Activated naive CD8-positive, alpha-beta T cell treated with anti-CD3 and anti-CD28 coated beads, Interleukin-2, amount 10 ng/mL, durations not matched to agents 7 days and 5 days (primary cell): Measurements from ENCODE around the gene CHSY1. TPM values are rescaled to one million over a fixed set of nuclear protein-coding genes. Genes with fewer than 3 reads are reported as not detected.

ENCODE experiments used
- ATAC-seq: fragments of 150-1000 bp; cut with Tn5 transposase; one replicate; pipeline ENCODE4 v1.10.0; 2021; ENCODE audit warnings: low read depth, moderate library complexity
- POLR2A ChIA-PET: fragments of 350-600 bp; sonication (Branson Sonifier 250); formaldehyde crosslinking; loops from one replicate; lab custom pipeline; 2021; ENCODE audit warnings: antibody characterized with exemption; lab: Charles Lee
- DNase-seq: peaks from one replicate; pipeline ENCODE4 v3.0.0; 2021
- H3K27ac Mint-ChIP-seq: one replicate; pipeline ENCODE4 v1.8.0; 2022; ENCODE audit warnings: mild to moderate bottlenecking, mixed read lengths
- H3K27me3 Mint-ChIP-seq: one replicate; pipeline ENCODE4 v1.8.0; 2022; ENCODE audit warnings: mild to moderate bottlenecking, moderate library complexity, mixed read lengths
- H3K36me3 Mint-ChIP-seq: one replicate; pipeline ENCODE4 v1.8.0; 2021; ENCODE audit warnings: mild to moderate bottlenecking, mixed read lengths
- H3K4me1 Mint-ChIP-seq: one replicate; pipeline ENCODE4 v1.8.0; 2021; ENCODE audit warnings: mixed read lengths
- H3K4me3 Mint-ChIP-seq: one replicate; pipeline ENCODE4 v1.8.0; 2022; ENCODE audit warnings: mild to moderate bottlenecking, moderate library complexity, mixed read lengths
- H3K9me3 Mint-ChIP-seq: one replicate; pipeline ENCODE4 v1.8.0; 2021; ENCODE audit warnings: mixed read lengths
- total RNA-seq, 2 experiments: library from RNA; stranded (reverse); gene quantifications; one replicate each; pipeline ENCODE4 v1.2.3, GENCODE V29; 2021

The CHSY1 gene
- total RNA-seq, 2 experiments from 2014 or later, result 37.0 to 37.8 TPM

DNA sequence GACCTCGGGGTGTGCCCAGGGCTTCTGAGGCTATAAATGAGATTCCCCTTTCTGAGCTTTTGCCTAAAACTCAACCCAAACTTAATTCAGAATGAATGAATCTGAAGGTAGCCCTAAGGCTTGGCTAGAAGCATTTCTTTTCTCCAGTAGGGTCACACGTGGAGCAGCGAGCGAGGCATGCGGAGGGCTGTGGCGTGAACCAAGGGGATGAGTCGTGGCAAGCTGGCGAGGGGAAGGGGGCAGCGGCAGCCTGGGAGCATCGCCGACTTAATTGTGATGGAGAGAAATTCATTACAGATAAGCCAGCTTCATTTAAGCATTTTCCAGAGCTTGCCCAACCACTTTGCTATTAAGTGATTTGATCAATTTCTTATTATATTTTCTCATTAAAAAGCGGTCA, 79.9 kb downstream of the CHSY1 start:
- no peak for ATAC-seq
- POLR2A ChIA-PET, result interaction anchor here (0.6 kb wide), 1 partner anchor 31 kb away, joined by 3 read pairs; no protein-coding TSS in a partner anchor
- H3K4me1 Mint-ChIP-seq, result peaks cover 38% of the 10 kb centered on the region
- no peak overlapping the region for H3K4me3 Mint-ChIP-seq
- no peak overlapping the region for H3K27ac Mint-ChIP-seq
- no peak for DNase-seq
- H3K36me3 Mint-ChIP-seq, result peaks cover 23% of the 10 kb centered on the region
- H3K9me3 Mint-ChIP-seq, result no peaks in the 10 kb centered on the region
- H3K27me3 Mint-ChIP-seq, result no peaks in the 10 kb centered on the region

DNA sequence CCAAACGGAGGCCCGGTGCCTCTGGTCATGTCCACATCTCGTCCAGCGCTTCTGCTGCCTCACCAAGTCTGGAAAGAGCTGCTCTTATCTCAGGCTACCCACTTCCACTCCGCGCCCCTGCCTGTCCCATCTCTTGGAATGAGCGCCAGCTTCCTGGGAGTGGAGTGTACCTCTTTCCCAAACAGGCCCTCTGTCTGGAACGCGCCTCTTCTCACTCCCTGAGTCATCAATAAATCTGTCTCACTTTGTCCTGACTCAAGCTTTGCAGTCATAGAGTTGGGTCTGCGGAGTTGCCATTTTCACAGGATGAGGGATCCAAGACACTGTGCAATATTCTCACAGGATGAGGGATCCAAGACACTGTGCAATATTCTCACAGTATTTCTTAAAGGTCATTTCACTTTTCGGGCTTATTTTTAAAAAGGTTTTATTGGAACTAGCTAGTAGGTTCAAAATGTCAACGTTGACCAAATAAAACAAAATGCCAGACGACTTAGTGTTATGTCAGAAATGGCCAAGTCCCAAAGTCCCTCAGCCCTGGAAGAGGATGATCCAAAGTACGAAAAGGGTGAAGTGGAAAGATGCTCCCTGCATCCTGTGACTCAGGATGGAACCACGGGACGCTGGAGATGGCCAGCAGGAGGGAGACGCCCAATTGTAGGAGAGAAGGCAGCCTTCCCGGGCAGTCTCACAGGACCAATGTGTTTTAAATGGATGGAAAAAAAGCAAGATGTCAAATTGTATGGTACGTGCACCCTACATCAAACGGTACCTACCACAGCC, 81.1 kb downstream of the CHSY1 start:
- H3K36me3 Mint-ChIP-seq, result peaks cover 24% of the 10 kb centered on the region
- DNase-seq, result peak; percentile 18
- peaks cover 40% of the 10 kb centered on the region for H3K4me1 Mint-ChIP-seq
- no peak overlapping the region for H3K4me3 Mint-ChIP-seq
- POLR2A ChIA-PET, result no interaction called here
- H3K9me3 Mint-ChIP-seq, result peaks cover 4% of the 10 kb centered on the region
- ATAC-seq, result no peak
- no peaks in the 10 kb centered on the region for H3K27me3 Mint-ChIP-seq
- H3K27ac Mint-ChIP-seq, result no peak overlapping the region

DNA sequence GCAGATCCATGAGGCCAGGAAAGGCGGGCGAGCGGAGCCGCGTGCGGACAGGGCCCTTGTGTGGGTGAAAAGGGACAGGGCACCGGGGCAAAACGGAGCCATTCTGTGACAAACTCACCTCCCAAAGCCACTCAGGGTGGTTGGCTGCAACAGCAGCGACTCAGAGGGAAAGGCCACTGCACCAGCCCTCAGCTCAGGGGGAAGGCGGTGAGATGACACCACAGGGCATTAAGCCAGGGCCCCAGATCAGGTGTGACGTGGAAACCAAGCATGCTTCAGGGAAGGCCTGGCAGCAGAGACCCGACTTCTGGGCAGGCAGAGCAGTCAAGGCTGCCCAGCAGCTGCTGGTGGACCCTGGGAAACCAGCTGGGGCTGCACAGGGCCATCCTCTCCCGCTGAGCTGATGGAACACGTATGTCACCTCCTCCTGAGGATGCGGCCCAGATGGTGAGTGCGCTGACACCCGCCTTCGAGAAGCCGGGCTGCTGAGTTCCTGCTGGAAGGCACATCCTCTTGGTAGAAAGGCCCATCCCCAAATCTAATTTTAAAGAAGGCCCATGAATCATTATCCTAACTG, 82.3 kb downstream of the CHSY1 start:
- DNase-seq (peak; percentile 31), ATAC-seq (no peak)
- Mint-ChIP-seq H3K4me3 (no peak overlapping the region), H3K27ac (peak overlapping the region; percentile 95), H3K4me1 (peaks cover 37% of the 10 kb centered on the region), H3K36me3 (peaks cover 24% of the 10 kb centered on the region), H3K27me3 (no peaks in the 10 kb centered on the region), H3K9me3 (peaks cover 9% of the 10 kb centered on the region)
- POLR2A ChIA-PET, result interaction anchor here (0.6 to 3.0 kb wide), 4 partner anchors 20 to 79 kb away, joined by 3 to 12 read pairs (median 5); no protein-coding TSS in a partner anchor

DNA sequence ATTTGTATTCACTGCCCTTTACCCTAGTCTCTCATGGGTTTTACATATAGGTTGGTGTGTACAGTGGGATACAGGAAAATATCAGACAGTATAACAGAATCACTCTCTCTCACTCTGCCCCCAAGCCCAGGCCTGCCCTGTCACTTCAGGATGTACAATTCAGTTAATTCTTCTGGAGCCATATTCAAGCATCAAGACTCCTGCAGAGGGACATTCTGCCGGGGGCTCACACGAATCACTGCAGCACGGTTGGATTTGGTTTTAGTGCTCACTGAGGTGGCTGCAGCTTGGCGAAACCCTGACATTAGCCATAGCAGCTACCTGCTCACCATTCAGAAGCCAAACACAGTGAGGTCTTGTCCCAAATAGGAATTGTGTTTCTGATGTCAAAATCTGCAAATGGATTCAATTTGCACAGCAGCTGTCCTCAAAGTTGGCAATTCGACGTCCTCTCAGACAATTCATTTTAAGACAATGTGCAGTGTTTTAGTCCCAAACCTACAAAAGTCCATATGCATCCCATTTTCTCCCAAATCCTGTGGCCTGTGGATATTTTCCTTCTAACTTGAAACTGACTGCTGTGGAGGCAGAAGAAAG, 82.9 kb downstream of the CHSY1 start:
- POLR2A ChIA-PET, result interaction anchor here (0.9 to 3.0 kb wide), 5 partner anchors 20 to 78 kb away, joined by 3 to 12 read pairs (median 5); no protein-coding TSS in a partner anchor
- no peak for ATAC-seq
- Mint-ChIP-seq H3K4me3 (peak overlapping the region; percentile 79), H3K27ac (peak overlapping the region; percentile 95), H3K27me3 (no peaks in the 10 kb centered on the region), H3K9me3 (peaks cover 14% of the 10 kb centered on the region), H3K36me3 (peaks cover 24% of the 10 kb centered on the region), H3K4me1 (peaks cover 34% of the 10 kb centered on the region)
- peak; percentile 19 for DNase-seq

DNA sequence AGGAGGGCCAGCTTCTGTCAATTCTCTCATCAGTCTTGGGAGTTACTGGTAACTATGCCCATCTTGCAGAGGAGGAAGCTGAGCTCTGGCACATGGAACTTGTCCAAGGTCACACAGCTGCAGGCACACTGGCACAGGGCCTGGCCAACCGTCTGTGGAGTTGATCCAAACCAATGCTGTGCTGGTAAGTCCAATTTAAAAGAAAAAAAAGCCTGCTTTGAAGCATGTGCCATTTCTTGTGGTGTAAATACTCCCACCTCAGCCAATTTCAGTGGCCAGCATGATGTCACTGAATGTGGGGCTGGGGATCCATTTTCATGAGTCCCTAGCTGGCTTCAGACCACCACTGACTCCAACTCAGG, 83.4 kb downstream of the CHSY1 start:
- POLR2A ChIA-PET, result interaction anchor here (0.8 to 3.0 kb wide), 8 partner anchors 12 to 98 kb away, joined by 3 to 12 read pairs (median 5); partner anchors contain the start of gene CHSY1
- Mint-ChIP-seq H3K27ac (peak overlapping the region; percentile 95), H3K27me3 (no peaks in the 10 kb centered on the region), H3K36me3 (peaks cover 23% of the 10 kb centered on the region), H3K4me3 (peak overlapping the region; percentile 79), H3K4me1 (peaks cover 31% of the 10 kb centered on the region), H3K9me3 (peaks cover 16% of the 10 kb centered on the region)
- peak; percentile 9 for ATAC-seq
- DNase-seq, result no peak

DNA sequence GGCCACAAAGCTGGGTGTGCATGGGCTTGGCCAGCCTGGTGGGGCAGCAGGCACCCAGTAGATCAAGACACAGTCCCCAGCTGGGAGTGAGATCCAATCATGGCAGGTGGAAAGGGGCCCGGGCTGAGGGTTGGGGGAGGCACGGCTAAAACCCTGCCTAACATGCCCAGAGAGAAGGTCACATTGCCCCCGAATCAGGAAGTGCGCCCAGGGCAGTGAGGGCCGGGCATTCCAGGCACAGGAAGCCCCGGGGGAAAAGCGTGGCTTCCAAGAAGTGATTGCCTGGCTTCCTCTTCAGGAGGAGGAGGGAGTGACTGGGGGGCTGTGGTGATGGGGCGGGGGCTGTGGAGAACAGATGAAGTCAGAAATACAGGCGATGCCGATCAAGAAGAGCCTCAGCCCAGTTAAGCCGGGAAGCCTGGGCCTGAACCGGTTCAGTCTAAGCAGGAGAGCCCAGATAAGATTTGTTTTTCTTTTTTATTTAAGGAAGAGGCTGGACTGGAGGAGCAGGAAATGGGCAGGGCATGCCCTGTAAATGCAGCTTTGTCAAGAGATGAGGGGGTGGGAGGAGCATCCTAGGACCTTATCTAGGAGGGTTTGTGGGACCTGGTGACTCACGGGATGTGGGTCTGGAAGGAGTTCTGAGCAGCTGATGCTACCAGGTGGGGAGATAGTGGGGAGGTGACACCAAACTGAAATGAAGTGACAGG, 83.9 kb downstream of the CHSY1 start:
- H3K4me1 Mint-ChIP-seq, result peaks cover 31% of the 10 kb centered on the region
- ATAC-seq (peak; percentile 98), DNase-seq (peak; percentile 63)
- peaks cover 17% of the 10 kb centered on the region for H3K9me3 Mint-ChIP-seq
- peak overlapping the region; percentile 95 for H3K27ac Mint-ChIP-seq
- H3K27me3 Mint-ChIP-seq, result no peaks in the 10 kb centered on the region
- peaks cover 24% of the 10 kb centered on the region for H3K36me3 Mint-ChIP-seq
- POLR2A ChIA-PET, result interaction anchor here (0.6 to 3.0 kb wide), 10 partner anchors 12 to 162 kb away, joined by 3 to 12 read pairs (median 4); partner anchors contain the start of gene CHSY1
- peak overlapping the region; percentile 79 for H3K4me3 Mint-ChIP-seq

DNA sequence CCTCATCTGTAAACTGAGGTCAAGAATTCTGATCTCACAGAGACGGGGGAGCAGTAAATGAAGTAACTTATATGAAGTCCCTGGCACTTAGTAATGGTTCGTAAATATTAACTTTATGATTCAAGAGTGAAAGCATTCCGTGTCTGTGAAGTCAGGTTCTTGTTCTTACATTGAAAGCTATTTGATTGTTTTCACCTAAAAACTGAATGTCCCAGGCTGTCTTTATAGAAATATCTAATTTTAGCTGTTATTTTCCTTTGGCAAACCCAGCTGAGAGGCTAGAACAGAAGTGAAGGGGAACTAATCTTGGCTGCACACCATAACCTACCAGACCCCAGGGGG, 84.5 kb downstream of the CHSY1 start:
- POLR2A ChIA-PET, result interaction anchor here (0.6 to 3.0 kb wide), 6 partner anchors 11 to 161 kb away, joined by 3 to 12 read pairs (median 5); partner anchors contain the start of gene CHSY1
- Mint-ChIP-seq H3K4me3 (peak overlapping the region; percentile 79), H3K9me3 (peaks cover 17% of the 10 kb centered on the region), H3K4me1 (peaks cover 31% of the 10 kb centered on the region), H3K27me3 (no peaks in the 10 kb centered on the region), H3K27ac (peak overlapping the region; percentile 95), H3K36me3 (peaks cover 24% of the 10 kb centered on the region)
- ATAC-seq (no peak), DNase-seq (peak; percentile 3)

DNA sequence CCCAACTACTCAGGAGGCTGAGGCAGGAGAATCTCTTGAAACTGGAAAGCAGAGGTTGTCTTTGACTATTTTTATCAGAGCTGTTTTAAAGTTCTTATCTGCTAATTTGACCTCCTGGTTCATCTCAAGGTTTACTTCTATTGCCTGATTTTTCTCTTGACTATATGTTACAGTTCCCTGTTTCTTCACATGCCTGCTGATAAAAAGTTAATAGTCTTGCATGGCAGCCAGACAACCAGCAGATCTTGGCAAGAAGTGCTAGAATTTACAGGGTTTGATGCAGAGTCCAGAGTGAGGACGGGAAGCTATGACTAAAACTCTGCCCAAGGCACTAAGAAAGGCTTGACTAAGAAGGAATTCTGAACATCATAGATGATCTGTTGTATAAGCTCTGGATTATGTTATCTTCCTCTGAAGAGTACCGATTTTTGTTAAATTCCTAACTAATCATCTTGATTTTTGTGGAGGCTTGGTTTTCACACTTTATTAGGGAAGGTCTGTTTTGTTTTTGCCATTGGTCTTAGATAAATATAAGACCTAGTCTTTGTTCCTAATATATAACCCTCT, 85.9 kb downstream of the CHSY1 start:
- ATAC-seq (no peak), DNase-seq (no peak)
- peaks cover 17% of the 10 kb centered on the region for H3K9me3 Mint-ChIP-seq
- POLR2A ChIA-PET, result no interaction called here
- no peak overlapping the region for H3K4me3 Mint-ChIP-seq
- H3K36me3 Mint-ChIP-seq, result peaks cover 26% of the 10 kb centered on the region
- H3K27me3 Mint-ChIP-seq, result no peaks in the 10 kb centered on the region
- H3K27ac Mint-ChIP-seq, result no peak overlapping the region
- peaks cover 31% of the 10 kb centered on the region for H3K4me1 Mint-ChIP-seq

DNA sequence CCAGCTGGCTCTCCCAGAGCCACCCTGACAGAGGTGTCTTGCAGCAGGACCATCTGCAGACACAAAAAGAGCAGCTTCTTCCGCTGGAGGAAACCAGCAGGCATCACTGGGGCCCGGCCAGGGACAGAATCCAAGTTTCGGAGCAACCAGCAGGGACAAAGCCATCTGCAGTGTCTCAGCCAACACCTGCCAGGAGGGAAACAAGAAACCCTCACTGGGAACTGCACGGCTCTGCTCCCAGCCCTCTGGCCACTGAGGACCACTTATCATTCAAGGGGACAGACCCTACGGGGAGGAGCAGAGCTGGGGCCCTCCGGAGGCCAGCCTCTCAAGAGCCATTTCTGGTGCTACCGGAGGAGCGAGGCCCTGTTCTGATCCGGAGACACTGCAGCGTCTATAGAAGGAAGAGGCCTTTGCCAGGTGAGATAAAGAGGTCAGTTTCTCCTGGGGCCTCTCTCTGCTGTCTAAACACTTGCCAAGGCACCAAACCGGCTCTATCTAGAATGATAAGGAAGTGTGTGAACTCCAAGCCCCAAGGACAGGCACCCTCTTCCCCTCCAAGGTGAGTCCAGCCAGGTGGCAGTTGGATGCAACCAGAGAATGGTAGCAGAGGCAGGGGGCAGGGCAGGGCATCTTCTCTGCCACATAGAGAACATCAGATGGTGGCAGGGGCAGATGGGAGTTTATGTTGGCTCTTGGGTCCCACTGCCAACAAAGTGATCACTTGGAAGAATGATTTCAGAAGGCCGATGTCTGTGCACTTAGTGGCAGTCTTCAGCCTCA, 89.0 kb downstream of the CHSY1 start:
- POLR2A ChIA-PET, result no interaction called here
- Mint-ChIP-seq H3K36me3 (peaks cover 30% of the 10 kb centered on the region), H3K4me1 (peaks cover 25% of the 10 kb centered on the region), H3K4me3 (no peak overlapping the region), H3K9me3 (peaks cover 18% of the 10 kb centered on the region), H3K27me3 (no peaks in the 10 kb centered on the region), H3K27ac (no peak overlapping the region)
- ATAC-seq (no peak), DNase-seq (no peak)

DNA sequence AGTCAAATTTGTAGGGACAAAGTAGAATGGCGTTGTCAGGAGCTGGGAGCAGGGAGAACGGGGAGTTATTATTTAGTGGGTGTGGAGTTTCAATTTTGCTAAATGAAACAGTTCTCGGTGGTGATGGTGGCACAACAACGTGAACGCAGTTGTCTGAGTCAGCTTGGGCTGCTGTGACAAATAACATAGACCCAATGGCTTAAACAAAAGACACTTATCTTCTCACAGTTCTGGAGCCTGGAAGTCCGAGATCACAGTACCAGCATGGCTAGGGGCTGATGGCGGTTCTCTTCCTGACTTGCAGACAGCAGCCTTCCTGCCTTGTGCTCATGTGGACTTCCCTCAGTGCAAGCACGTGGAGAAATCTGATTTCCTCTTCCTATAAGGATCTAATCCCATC, 90.2 kb downstream of the CHSY1 start:
- Mint-ChIP-seq H3K4me1 (peaks cover 15% of the 10 kb centered on the region), H3K27me3 (no peaks in the 10 kb centered on the region), H3K27ac (no peak overlapping the region), H3K4me3 (no peak overlapping the region), H3K36me3 (peaks cover 26% of the 10 kb centered on the region), H3K9me3 (peaks cover 16% of the 10 kb centered on the region)
- DNase-seq (no peak), ATAC-seq (no peak)
- POLR2A ChIA-PET, result no interaction called here

DNA sequence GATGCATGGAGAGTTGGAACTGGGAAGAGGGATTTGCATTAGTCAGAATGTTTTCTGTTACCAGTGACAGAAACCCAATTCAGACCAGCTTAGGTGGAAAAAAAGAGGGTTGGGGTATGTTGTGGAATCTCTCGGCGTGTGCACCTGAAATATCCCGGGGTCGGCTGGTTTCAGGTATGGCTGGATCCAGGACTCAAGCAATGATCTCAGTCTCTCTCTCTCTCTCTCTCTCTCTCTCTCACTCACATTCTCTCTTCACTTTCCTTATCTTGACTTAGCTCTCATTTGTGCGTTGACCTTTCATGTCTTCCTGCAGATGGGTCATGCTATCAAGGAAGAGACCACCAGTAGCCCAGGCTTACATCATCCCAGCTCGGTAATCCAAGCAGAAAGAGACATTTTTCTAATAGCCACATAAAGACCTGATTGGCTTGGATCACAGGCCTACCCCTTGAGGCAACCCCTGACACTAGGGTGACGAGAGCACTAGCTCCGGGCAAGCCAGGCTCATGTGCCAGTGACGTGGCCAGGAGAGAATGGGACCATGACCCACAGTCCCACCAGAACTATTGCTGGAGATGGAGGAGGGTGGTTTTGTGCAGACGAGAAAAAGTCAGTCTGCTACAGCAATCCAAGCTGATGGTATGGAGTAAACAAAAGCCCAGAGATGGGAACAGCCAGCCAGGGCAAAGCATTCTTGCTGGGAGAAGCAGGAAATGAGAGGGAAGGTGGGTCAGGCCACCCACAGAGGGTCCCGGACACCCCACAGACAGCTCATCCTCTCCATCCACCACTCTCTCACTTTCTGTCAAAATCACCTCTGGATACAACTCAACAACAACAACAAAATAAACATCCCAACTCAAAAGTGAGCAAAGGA, 91.7 kb downstream of the CHSY1 start:
- DNase-seq (no peak), ATAC-seq (no peak)
- no peaks in the 10 kb centered on the region for H3K27me3 Mint-ChIP-seq
- no peak overlapping the region for H3K27ac Mint-ChIP-seq
- peaks cover 18% of the 10 kb centered on the region for H3K4me1 Mint-ChIP-seq
- H3K9me3 Mint-ChIP-seq, result peaks cover 13% of the 10 kb centered on the region
- POLR2A ChIA-PET, result no interaction called here
- H3K4me3 Mint-ChIP-seq, result no peak overlapping the region
- peaks cover 20% of the 10 kb centered on the region for H3K36me3 Mint-ChIP-seq
